HepG2 (cell line): Measurements from ENCODE around the gene CEP164. TPM values are rescaled to one million over a fixed set of nuclear protein-coding genes. Genes with fewer than 3 reads are reported as not detected.

Experiments used
- ATAC-seq: fragments of 200-7000 bp; cut with Tn5 transposase; 3 replicates; pipeline ENCODE4 v1.9.1; 2020; ENCODE audit warnings: mild to moderate bottlenecking, moderate library complexity
- BruUV-seq: library from RNA; stranded (reverse); fragments of 400-500 nt; replicated peaks from 2 replicates; lab custom pipeline; 2021; lab: Mats Ljungman, UMichigan
- CTCF ChIA-PET: fragments of 300-600 bp; formaldehyde crosslinking; extraction: SDS; loops from one replicate; lab custom pipeline; 2021; ENCODE audit warnings: low total read pairs, inconsistent platforms, low intra/inter-chr PET ratio; lab: Yijun Ruan, JAX
- POLR2A ChIA-PET: fragments of 350-600 bp; sonication (Branson Sonifier 250); formaldehyde crosslinking; loops from one replicate; lab custom pipeline; 2020; ENCODE audit warnings: antibody characterized with exemption, inconsistent platforms; lab: Yijun Ruan, JAX
- DNase-seq: peaks from one replicate; pipeline ENCODE4 v3.0.0-alpha.2; 2015; ENCODE audit warnings: low spot score
- FAIRE-seq: peaks from 3 replicates; lab custom pipeline; 2011; peaks lifted over from hg19 to GRCh38; lab: Jason Lieb, UNC
- H2AFZ ChIP-seq: one replicate; pipeline ENCODE4 v1.6.1; 2011; ENCODE audit warnings: low read length, inconsistent platforms
- H3K27ac ChIP-seq: fragments of 300-600 bp; 3 replicates; pipeline ENCODE4 v1.8.0; 2011; ENCODE audit warnings: mixed run types, mild to moderate bottlenecking, mixed read lengths, low read length, inconsistent platforms; ENCODE audit not compliant: insufficient read depth; ENCODE audit errors: extremely low read length
- H3K27me3 ChIP-seq, 2 experiments: fragments of 200-600 bp in 1 of 2; 2 replicates in 1 of 2; 3 replicates in 1 of 2; pipeline versions ENCODE4 v1.6.0 to v1.8.0; 2011; ENCODE audit warnings: low read length in 2 of 2, mild to moderate bottlenecking in 2 of 2, moderate library complexity in 2 of 2, inconsistent platforms in 1 of 2; ENCODE audit not compliant: insufficient read depth in 2 of 2, control insufficient read depth in 1 of 2
- H3K36me3 ChIP-seq, 2 experiments: fragments of 200-600 bp in 1 of 2; replicated peaks in 1 of 2; 2 replicates in 1 of 2; 3 replicates in 1 of 2; pipeline versions ENCODE4 v1.5.1 to v1.8.0; 2011; ENCODE audit warnings: low read length in 2 of 2, inconsistent platforms in 1 of 2; ENCODE audit not compliant: insufficient read depth in 2 of 2, control insufficient read depth in 1 of 2
- H3K4me1 ChIP-seq: 2 replicates; pipeline ENCODE4 v1.5.1; 2012; ENCODE audit warnings: low read length, inconsistent platforms; ENCODE audit not compliant: insufficient read depth
- H3K4me2 ChIP-seq: 2 replicates; pipeline ENCODE4 v1.6.0; 2011; ENCODE audit warnings: low read depth, low read length, inconsistent platforms
- H3K4me3 ChIP-seq, 3 experiments: fragments of 200-600 bp in 1 of 3; sonication (generic), shearing (Covaris generic) in 1 of 3; replicated peaks in 1 of 3; 2 replicates each; pipeline ENCODE4 v1.5.1; 2011 to 2016; ENCODE audit warnings: low read length in 3 of 3, inconsistent platforms in 2 of 3, low read depth in 2 of 3, mild to moderate bottlenecking in 2 of 3, control low read depth in 1 of 3, mixed read lengths in 1 of 3; ENCODE audit not compliant: insufficient read depth in 1 of 3
- H3K79me2 ChIP-seq: one replicate; pipeline ENCODE4 v1.6.1; 2011; ENCODE audit warnings: low read length, inconsistent platforms; ENCODE audit not compliant: insufficient read depth
- H3K9ac ChIP-seq: 2 replicates; pipeline ENCODE4 v1.6.0; 2011; ENCODE audit warnings: mild to moderate bottlenecking, low read depth, low read length, inconsistent platforms; ENCODE audit not compliant: insufficient read depth
- H3K9me3 ChIP-seq: 2 replicates; pipeline ENCODE4 v1.5.1; 2012; ENCODE audit warnings: mild to moderate bottlenecking, low read length
- H4K20me1 ChIP-seq: 2 replicates; pipeline ENCODE4 v1.6.0; 2011; ENCODE audit warnings: inconsistent platforms, mild to moderate bottlenecking, low read length, moderate library complexity; ENCODE audit not compliant: insufficient read depth
- CEBPB ChIP-seq: IDR thresholded peaks from 2 replicates; pipeline ENCODE4 v1.6.1; 2011; ENCODE audit warnings: low read depth, low read length, improper control_type of control experiment, borderline replicate concordance
- ELF3 ChIP-seq: IDR thresholded peaks from 2 replicates; pipeline ENCODE4 v1.6.1; 2016; ENCODE audit warnings: missing genetic modification reagents, missing compliant biosample characterization
- HNRNPK ChIP-seq: fragments of 200-400 bp; formaldehyde crosslinking; IDR thresholded peaks from 2 replicates; pipeline ENCODE4 v1.6.1; 2018; ENCODE audit warnings: low read length, low read depth, moderate library complexity, mild to moderate bottlenecking; ENCODE audit not compliant: poor library complexity, severe bottlenecking
- KDM3A ChIP-seq: IDR thresholded peaks from 2 replicates; pipeline ENCODE4 v1.6.1; 2018; ENCODE audit warnings: low read depth, missing compliant biosample characterization
- MED8 ChIP-seq: sonication (generic); formaldehyde crosslinking; IDR thresholded peaks from 2 replicates; pipeline ENCODE4 v1.8.1; 2023; ENCODE audit warnings: mild to moderate bottlenecking, missing genetic modification reagents; ENCODE audit not compliant: insufficient replicate concordance
- PAWR ChIP-seq: sonication (generic); formaldehyde crosslinking; IDR thresholded peaks from 2 replicates; pipeline ENCODE4 v1.4.0; 2020; ENCODE audit warnings: missing genetic modification reagents, mild to moderate bottlenecking, borderline replicate concordance
- SAP130 ChIP-seq: IDR thresholded peaks from 2 replicates; pipeline ENCODE4 v1.6.1; 2016; ENCODE audit warnings: low read depth
- TBX2 ChIP-seq: sonication (generic); formaldehyde crosslinking; IDR thresholded peaks from 2 replicates; pipeline ENCODE4 v1.5.0; 2020; ENCODE audit warnings: missing genetic modification reagents, mild to moderate bottlenecking, borderline replicate concordance
- TSC22D2 ChIP-seq: sonication (generic); formaldehyde crosslinking; IDR thresholded peaks from 2 replicates; pipeline ENCODE4 v1.5.1; 2020; ENCODE audit warnings: missing genetic modification reagents, mild to moderate bottlenecking, borderline replicate concordance
- ZMYM3 ChIP-seq: sonication (generic); formaldehyde crosslinking; IDR thresholded peaks from 2 replicates; pipeline ENCODE4 v1.5.1; 2020; ENCODE audit warnings: mild to moderate bottlenecking, missing genetic modification reagents
- ZNF7 ChIP-seq: IDR thresholded peaks from 2 replicates; pipeline ENCODE4 v1.6.1; 2016; ENCODE audit warnings: missing biosample characterization, missing genetic modification reagents
- ZNF749 ChIP-seq: sonication (generic); formaldehyde crosslinking; IDR thresholded peaks from 2 replicates; pipeline ENCODE4 v1.8.0; 2022; ENCODE audit warnings: mild to moderate bottlenecking, missing genetic modification reagents, moderate library complexity, borderline replicate concordance
- ZNF768 ChIP-seq: sonication (generic); formaldehyde crosslinking; IDR thresholded peaks from 2 replicates; pipeline ENCODE4 v1.4.0; 2020; ENCODE audit warnings: missing genetic modification reagents
- WGBS: methylation state at CpG from one replicate; pipeline ENCODE4 v1.1.6; 2017; ENCODE audit warnings: low lambda C conversion rate; 5-methylcytosine and 5-hydroxymethylcytosine counted together
- in situ Hi-C: cut with HindIII; loops from 2 replicates; pipeline ENCODE4 v1.10.0; 2017; ENCODE audit warnings: low pct_unique_long_range_greater_than_20kb; ENCODE audit not compliant: extremely low pct_ligation_motif_present
- intact Hi-C: fragments of 100-400 bp; cut with micrococcal nuclease; formaldehyde crosslinking; loops from one replicate; pipeline ENCODE4 v1.10.0; 2022; ENCODE audit not compliant: unreplicated experiment
- polyA plus RNA-seq, 8 experiments: library from polyadenylated mRNA; depleted of rRNA in 3 of 8; stranded (reverse) in 7 of 8; unstranded in 1 of 8; fragments of >200 nt; fragmentation: Illumina TruSeq in 4 of 8; extraction: Trizol in 4 of 8; gene quantifications; 2 replicates each; pipeline versions ENCODE4 v1.2.1 to v1.2.3, GENCODE V29; 2011 to 2016; ENCODE audit warnings: low read depth in 4 of 8, missing spikeins in 1 of 8, mixed read lengths in 1 of 8; ENCODE audit not compliant: insufficient read depth in 1 of 8
- total RNA-seq, 5 experiments: library from RNA; depleted of rRNA; stranded (reverse); fragments of >200 nt; fragmentation: Illumina TruSeq; extraction: Trizol; gene quantifications; 2 replicates each; pipeline ENCODE4 v1.2.3, GENCODE V29; 2016; ENCODE audit warnings: low read depth in 1 of 5
- TF ChIP-seq, protein P1 (sequence below): IDR thresholded peaks from 2 replicates; pipeline ENCODE4 v1.6.1; 2016; ENCODE audit warnings: control low read depth

CEP164 gene
- total and polyA plus RNA-seq, 2 of the 13 experiments (the other 11 are each of a cell fraction or from before 2014, with no cell fraction given), result 11.4 to 15.2 TPM

DNA sequence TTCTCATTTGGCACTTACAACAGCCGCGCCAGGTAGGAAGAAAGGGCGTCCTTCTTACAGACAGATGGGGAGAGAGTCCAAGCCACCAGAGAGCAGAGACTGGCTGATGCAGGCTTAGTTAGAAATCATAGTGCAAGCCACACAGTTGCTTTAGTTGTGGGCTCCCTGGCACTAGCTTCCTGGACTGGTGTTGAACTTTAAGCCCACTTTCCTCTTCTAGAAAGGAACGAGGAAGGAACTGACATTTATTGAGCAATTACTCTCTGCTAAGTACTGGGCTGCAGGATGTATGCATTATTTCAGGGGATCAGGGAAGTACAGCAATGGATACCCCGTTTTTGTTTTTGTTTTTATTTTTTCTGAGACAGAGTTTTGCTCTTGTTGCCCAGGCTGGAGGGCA lies 14.6 kb upstream of the CEP164 start (continued):
- TF ChIP-seq CEBPB (peak; percentile 35; the same call in 1 of the 2 replicates), HNRNPK (no peak), TSC22D2 (no peak), ELF3 (CRISPR knock-in tag) (peak; percentile 81; the same call in 1 of the 2 replicates)
- TF ChIP-seq, protein P1, sequence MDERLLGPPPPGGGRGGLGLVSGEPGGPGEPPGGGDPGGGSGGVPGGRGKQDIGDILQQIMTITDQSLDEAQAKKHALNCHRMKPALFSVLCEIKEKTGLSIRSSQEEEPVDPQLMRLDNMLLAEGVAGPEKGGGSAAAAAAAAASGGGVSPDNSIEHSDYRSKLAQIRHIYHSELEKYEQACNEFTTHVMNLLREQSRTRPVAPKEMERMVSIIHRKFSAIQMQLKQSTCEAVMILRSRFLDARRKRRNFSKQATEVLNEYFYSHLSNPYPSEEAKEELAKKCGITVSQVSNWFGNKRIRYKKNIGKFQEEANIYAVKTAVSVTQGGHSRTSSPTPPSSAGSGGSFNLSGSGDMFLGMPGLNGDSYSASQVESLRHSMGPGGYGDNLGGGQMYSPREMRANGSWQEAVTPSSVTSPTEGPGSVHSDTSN, result no peak
- TF ChIP-seq, all 625 proteins: peak for 6

DNA sequence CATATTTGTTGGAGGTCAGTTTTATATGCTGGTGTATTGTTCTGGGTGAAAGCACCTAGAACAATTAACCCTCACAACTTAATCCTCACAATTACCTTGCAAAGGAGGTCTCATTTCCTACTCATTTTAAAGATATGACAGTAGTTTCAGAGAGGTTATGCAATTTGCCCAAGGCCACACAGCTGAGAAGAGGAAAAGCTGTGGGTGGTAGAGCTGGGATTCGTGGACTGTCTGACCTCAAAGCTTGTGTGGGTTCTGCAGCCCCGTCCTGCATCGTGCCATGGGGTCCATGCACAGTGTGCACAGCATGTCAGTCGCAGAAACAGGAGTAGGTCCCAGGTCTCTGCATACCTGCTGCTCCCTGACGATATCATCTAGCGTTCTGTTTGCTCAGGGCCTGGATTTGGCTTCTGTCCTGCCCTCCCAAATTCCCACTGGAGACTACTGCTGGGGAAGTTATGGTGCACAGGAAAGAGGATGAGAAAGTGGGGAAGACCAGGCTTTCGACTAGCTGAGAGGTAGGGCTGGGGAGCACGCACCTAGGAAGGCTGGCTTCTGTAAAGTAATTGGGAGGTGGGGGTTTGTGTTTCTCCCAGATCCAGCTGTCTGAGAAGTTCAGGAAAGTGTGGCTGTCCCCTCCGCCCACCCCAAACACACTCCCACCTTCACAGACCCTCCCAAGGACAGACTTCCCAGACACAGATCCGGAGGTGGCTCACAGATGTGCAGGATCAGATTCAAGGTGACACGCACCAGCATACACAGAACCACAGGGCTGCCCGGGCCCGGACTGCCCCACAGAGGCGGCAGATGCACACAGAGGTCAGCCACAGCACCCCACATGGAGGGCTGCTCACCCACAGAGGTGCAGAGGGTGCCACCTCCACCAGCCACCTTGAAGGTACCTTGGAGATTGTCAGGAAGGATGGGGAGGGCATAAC lies 13.6 kb upstream of the CEP164 start:
- Histone ChIP-seq H4K20me1 (no peaks in the 10 kb centered on the region), H3K36me3 (no peaks in the 10 kb centered on the region), H3K4me1 (peaks cover 56% of the 10 kb centered on the region), H3K27ac (no peak overlapping the region), H3K4me3 (peak overlapping the region; percentile 74 to 90 (median 88)), H2AFZ (no peak overlapping the region), H3K79me2 (peaks cover 4% of the 10 kb centered on the region), H3K4me2 (peak overlapping the region; percentile 100), H3K9ac (no peak overlapping the region), H3K9me3 (no peaks in the 10 kb centered on the region), H3K27me3 (no peaks in the 10 kb centered on the region; a peak in 1 of 5 replicates)
- WGBS, result 61% methylated on average over 8 of the region's 14 CpGs
- intact Hi-C loops, result no loop called here
- no TSS peak for BruUV-seq
- FAIRE-seq, result no peak
- in situ Hi-C loops, result no loop called here
- ChIA-PET POLR2A (interaction anchor here (2.2 to 5.8 kb wide), 2 partner anchors 12 to 14 kb away, joined by 18 to 62 read pairs; partner anchors contain the start of gene CEP164), CTCF (no interaction called here)
- peak; percentile 34 for ATAC-seq
- TF ChIP-seq SAP130 (CRISPR knock-in tag) (no peak), ZMYM3 (0 out of 2 replicates have a peak, but pooled peaks have one; percentile 50), KDM3A (CRISPR knock-in tag) (no peak), ZNF7 (peak; percentile 88), TBX2 (CRISPR knock-in tag) (0 out of 2 replicates have a peak, but pooled peaks have one; percentile 40), PAWR (CRISPR knock-in tag) (no peak), MED8 (no peak), ZNF768 (CRISPR knock-in tag) (peak; percentile 98), ZNF749 (CRISPR knock-in tag) (0 out of 2 replicates have a peak, but pooled peaks have one; percentile 50)
- no peak for DNase-seq
